Mesendoderm (in vitro differentiated cells): Measurements from ENCODE around the gene NEDD4L.

Experiments used
- DNase-seq: peaks from one replicate; pipeline ENCODE4 v3.0.0; 2013
- H2AK5ac ChIP-seq: 2 replicates; pipeline ENCODE4 v1.6.1; 2013; ENCODE audit warnings: low read length, inconsistent platforms
- H2BK120ac ChIP-seq: 2 replicates; pipeline ENCODE4 v1.6.1; 2013; ENCODE audit warnings: low read depth, mild to moderate bottlenecking, low read length, moderate library complexity, mixed read lengths
- H2BK15ac ChIP-seq: replicated peaks from 2 replicates; pipeline ENCODE4 v1.6.1; 2013; ENCODE audit warnings: low read depth, mild to moderate bottlenecking, moderate library complexity
- H2BK5ac ChIP-seq: 2 replicates; pipeline ENCODE4 v1.6.1; 2013; ENCODE audit warnings: low read length, inconsistent platforms
- H3K18ac ChIP-seq: 2 replicates; pipeline ENCODE4 v1.6.1; 2013; ENCODE audit warnings: mild to moderate bottlenecking, low read length, mixed read lengths
- H3K23ac ChIP-seq: one replicate; pipeline ENCODE4 v1.6.1; 2013; ENCODE audit warnings: low read length
- H3K27ac ChIP-seq: 2 replicates; pipeline ENCODE4 v1.5.1; 2013; ENCODE audit warnings: low read depth, mild to moderate bottlenecking, inconsistent platforms, low read length, moderate library complexity
- H3K27me3 ChIP-seq: 2 replicates; pipeline ENCODE4 v1.6.1; 2013; ENCODE audit warnings: low read length, control low read depth, mild to moderate bottlenecking, inconsistent platforms; ENCODE audit not compliant: insufficient read depth, poor library complexity
- H3K36me3 ChIP-seq: 2 replicates; pipeline ENCODE4 v1.6.1; 2013; ENCODE audit warnings: low read length, inconsistent platforms; ENCODE audit not compliant: control insufficient read depth, insufficient read depth
- H3K4ac ChIP-seq: one replicate; pipeline ENCODE4 v1.6.1; 2013; ENCODE audit warnings: low read depth, mild to moderate bottlenecking, low read length, moderate library complexity
- H3K4me1 ChIP-seq: 2 replicates; pipeline ENCODE4 v1.6.1; 2013; ENCODE audit warnings: low read depth, low read length, inconsistent platforms; ENCODE audit not compliant: control insufficient read depth
- H3K4me2 ChIP-seq: 2 replicates; pipeline ENCODE4 v1.6.1; 2013; ENCODE audit warnings: low read length
- H3K4me3 ChIP-seq: 2 replicates; pipeline ENCODE4 v1.5.1; 2013; ENCODE audit warnings: mild to moderate bottlenecking, low read length
- H3K56ac ChIP-seq: one replicate; pipeline ENCODE4 v1.6.1; 2013; ENCODE audit warnings: low read length
- H3K79me1 ChIP-seq: 2 replicates; pipeline ENCODE4 v1.6.1; 2013; ENCODE audit warnings: low read length, inconsistent platforms
- H3K79me2 ChIP-seq: 2 replicates; pipeline ENCODE4 v1.6.1; 2013; ENCODE audit warnings: mild to moderate bottlenecking, low read length; ENCODE audit not compliant: control insufficient read depth, insufficient read depth
- H3K9ac ChIP-seq: 2 replicates; pipeline ENCODE4 v1.6.1; 2013; ENCODE audit warnings: low read length, inconsistent platforms
- H4K5ac ChIP-seq: one replicate; pipeline ENCODE4 v1.6.1; 2013; ENCODE audit warnings: low read length
- H4K8ac ChIP-seq: one replicate; pipeline ENCODE4 v1.6.1; 2013; ENCODE audit warnings: low read depth, mild to moderate bottlenecking, control low read depth, low read length, moderate library complexity
- WGBS: extraction: QIAGEN DNeasy Blood & Tissue Kit; methylation state at CpG from one replicate; pipeline ENCODE4 v1.1.7; 2013; ENCODE audit warnings: low lambda C conversion rate, missing lambda C conversion rate; ENCODE audit not compliant: insufficient coverage; ENCODE audit errors: extremely low coverage; 5-methylcytosine and 5-hydroxymethylcytosine counted together

The NEDD4L gene

GRCh38 chr18:58192519-58192918, 148.5 kb downstream of the NEDD4L start:
- Histone ChIP-seq H3K27me3 (no peaks in the 10 kb centered on the region), H3K9ac (no peak overlapping the region), H3K79me1 (peaks cover 10% of the 10 kb centered on the region), H2BK5ac (no peak overlapping the region), H3K23ac (no peak overlapping the region), H2BK120ac (no peak overlapping the region), H4K5ac (no peak overlapping the region), H3K18ac (no peak overlapping the region), H3K4ac (no peak overlapping the region), H3K4me1 (peaks cover 16% of the 10 kb centered on the region), H3K27ac (no peak overlapping the region), H2AK5ac (no peak overlapping the region), H3K79me2 (peaks cover 11% of the 10 kb centered on the region), H3K36me3 (no peaks in the 10 kb centered on the region), H3K4me3 (no peak overlapping the region), H4K8ac (no peak overlapping the region), H2BK15ac (no peak overlapping the region), H3K56ac (no peak overlapping the region), H3K4me2 (no peak overlapping the region)
- WGBS, result no CpG with 5 or more reads among the region's 4 CpGs
- no peak for DNase-seq

- Histone ChIP-seq H3K27me3 (no peaks in the 10 kb centered on the region), H3K4me1 (peaks cover 18% of the 10 kb centered on the region), H2BK5ac (no peak overlapping the region), H4K8ac (no peak overlapping the region), H3K56ac (peak overlapping the region; percentile 46), H3K9ac (peak overlapping the region; percentile 21), H3K4me2 (no peak overlapping the region), H3K27ac (no peak overlapping the region), H3K79me1 (peaks cover 8% of the 10 kb centered on the region), H3K18ac (no peak overlapping the region), H4K5ac (no peak overlapping the region), H3K4ac (no peak overlapping the region), H3K4me3 (no peak overlapping the region), H2BK15ac (no peak overlapping the region), H2BK120ac (no peak overlapping the region), H2AK5ac (no peak overlapping the region), H3K79me2 (peaks cover 16% of the 10 kb centered on the region), H3K36me3 (no peaks in the 10 kb centered on the region), H3K23ac (no peak overlapping the region)
- no CpG with 5 or more reads among the region's 8 CpGs for WGBS
- DNase-seq, result peak; percentile 95
Observed at GRCh38 chr18:58194028-58194427, 150.0 kb downstream of the NEDD4L start.

GRCh38 chr18:58195278-58195765, 151.3 kb downstream of the NEDD4L start:
- Histone ChIP-seq H3K4ac (no peak overlapping the region), H3K9ac (peak overlapping the region; percentile 21), H3K4me2 (peak overlapping the region; percentile 30), H2AK5ac (no peak overlapping the region), H3K36me3 (no peaks in the 10 kb centered on the region), H3K79me1 (peaks cover 10% of the 10 kb centered on the region), H3K56ac (peak overlapping the region; percentile 42), H3K27me3 (no peaks in the 10 kb centered on the region), H3K4me3 (no peak overlapping the region), H3K27ac (no peak overlapping the region), H2BK5ac (no peak overlapping the region), H2BK15ac (no peak overlapping the region), H2BK120ac (no peak overlapping the region), H3K4me1 (peaks cover 18% of the 10 kb centered on the region), H3K23ac (no peak overlapping the region), H4K8ac (no peak overlapping the region), H4K5ac (no peak overlapping the region), H3K18ac (peak overlapping the region; percentile 16), H3K79me2 (peaks cover 18% of the 10 kb centered on the region)
- WGBS, result no CpG with 5 or more reads among the region's 25 CpGs
- peak; percentile 77 for DNase-seq

- DNase-seq, result no peak
- Histone ChIP-seq H4K5ac (no peak overlapping the region), H3K4me2 (no peak overlapping the region), H2BK15ac (no peak overlapping the region), H3K79me2 (peaks cover 18% of the 10 kb centered on the region), H3K23ac (no peak overlapping the region), H3K56ac (no peak overlapping the region), H2AK5ac (no peak overlapping the region), H3K18ac (no peak overlapping the region), H3K27me3 (no peaks in the 10 kb centered on the region), H2BK120ac (no peak overlapping the region), H2BK5ac (no peak overlapping the region), H3K4me3 (no peak overlapping the region), H3K36me3 (no peaks in the 10 kb centered on the region), H3K9ac (no peak overlapping the region), H3K4me1 (peaks cover 18% of the 10 kb centered on the region), H4K8ac (no peak overlapping the region), H3K27ac (no peak overlapping the region), H3K4ac (no peak overlapping the region), H3K79me1 (peaks cover 10% of the 10 kb centered on the region)
- no CpG with 5 or more reads among the region's 3 CpGs for WGBS
Observed at GRCh38 chr18:58196164-58196563, 152.1 kb downstream of the NEDD4L start.

- Histone ChIP-seq H2BK15ac (no peak overlapping the region), H3K4me2 (no peak overlapping the region), H3K4me1 (peaks cover 18% of the 10 kb centered on the region), H3K4me3 (no peak overlapping the region), H2BK120ac (no peak overlapping the region), H3K79me1 (peaks cover 10% of the 10 kb centered on the region), H4K8ac (no peak overlapping the region), H3K56ac (peak overlapping the region; percentile 10), H2BK5ac (no peak overlapping the region), H2AK5ac (no peak overlapping the region), H4K5ac (no peak overlapping the region), H3K27ac (no peak overlapping the region), H3K23ac (no peak overlapping the region), H3K79me2 (peaks cover 17% of the 10 kb centered on the region), H3K18ac (no peak overlapping the region), H3K9ac (no peak overlapping the region), H3K36me3 (no peaks in the 10 kb centered on the region), H3K27me3 (no peaks in the 10 kb centered on the region), H3K4ac (no peak overlapping the region)
- no peak for DNase-seq
- no CpG with 5 or more reads among the region's 19 CpGs for WGBS
Observed at GRCh38 chr18:58196881-58197872, 153.2 kb downstream of the NEDD4L start.
